Middle frontal gyrus (tissue), 1 donor: ENCODE data around the gene VSNL1.
"Not testable (repeated sequence)": the region's sequence is repeated elsewhere in the genome, so short reads cannot be mapped to it uniquely, and the experiment has no call there.

Source experiments
- DNase-seq: peaks from one replicate; pipeline ENCODE4 v3.0.0-alpha.2; 2015; ENCODE audit warnings: low spot score; ENCODE audit errors: extremely low spot score

Gene VSNL1

DNA sequence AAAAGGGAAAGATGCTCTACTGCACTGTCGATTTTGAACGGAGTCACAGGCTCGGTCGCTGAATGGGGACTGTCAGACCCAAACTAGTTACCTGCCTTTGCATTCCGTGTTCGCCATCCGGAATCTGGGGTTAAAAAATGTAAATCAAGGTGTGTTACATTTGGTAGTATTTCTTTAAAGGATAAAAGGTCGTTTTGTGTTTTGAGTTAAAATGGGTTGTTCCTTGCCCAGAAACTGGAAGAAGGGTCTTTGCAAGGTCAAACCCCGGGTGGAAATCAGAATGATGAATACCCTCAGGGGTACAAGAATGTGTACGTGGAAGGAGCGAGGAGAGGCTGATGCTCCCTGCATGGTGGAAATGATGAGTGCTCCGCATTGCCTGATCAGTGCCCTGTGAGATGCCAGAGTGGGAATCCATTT is 1.0 kb downstream of the VSNL1 start:
- no peak for DNase-seq

- DNase-seq, result no peak
These were observed 2.0 kb downstream of the VSNL1 start for GRCh38 chr2:17542471-17542870.

- DNase-seq, result no peak
These were observed 2.7 kb downstream of the VSNL1 start for GRCh38 chr2:17543131-17543660.

DNA sequence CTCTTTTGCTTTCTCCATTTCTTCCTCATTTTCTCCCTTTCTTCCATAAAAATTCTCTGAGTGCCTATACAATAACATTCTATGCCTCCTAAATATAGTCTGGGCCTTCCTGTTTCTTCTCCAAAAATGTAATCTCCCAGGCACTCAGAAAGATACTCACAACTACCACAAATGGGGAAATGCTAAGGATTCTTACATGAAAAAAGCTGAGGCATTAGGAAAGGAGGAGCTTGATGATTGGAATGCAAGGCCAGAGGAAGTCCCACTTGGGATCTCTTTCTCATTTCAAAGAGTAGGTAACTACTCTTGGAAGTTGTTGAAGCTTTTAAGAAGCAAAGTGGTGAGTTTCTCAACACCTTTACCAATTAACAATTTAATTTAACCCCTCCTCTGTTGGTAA is 3.4 kb downstream of the VSNL1 start:
- DNase-seq, result no peak

DNA sequence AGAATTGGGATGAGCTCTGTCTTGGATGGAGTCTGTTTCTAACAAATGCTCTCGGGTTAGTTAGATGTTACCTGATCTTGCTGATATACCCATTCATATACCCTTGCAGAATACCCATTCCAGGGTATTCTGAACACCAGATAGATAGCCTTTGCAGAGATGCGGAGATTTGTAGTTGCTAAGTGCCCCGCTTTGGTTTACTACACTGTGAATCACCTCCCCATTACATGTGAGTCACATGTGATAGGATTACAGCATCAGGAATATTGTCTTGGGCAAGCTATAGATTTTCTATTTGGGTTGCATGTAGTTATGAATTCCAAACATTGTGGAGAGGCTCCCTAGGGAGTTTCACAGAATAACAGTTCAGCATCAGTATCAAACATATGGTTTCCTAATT is 3.8 kb downstream of the VSNL1 start:
- no peak for DNase-seq

- DNase-seq, result no peak
These were observed 5.5 kb downstream of the VSNL1 start for GRCh38 chr2:17545680-17546613.

DNA sequence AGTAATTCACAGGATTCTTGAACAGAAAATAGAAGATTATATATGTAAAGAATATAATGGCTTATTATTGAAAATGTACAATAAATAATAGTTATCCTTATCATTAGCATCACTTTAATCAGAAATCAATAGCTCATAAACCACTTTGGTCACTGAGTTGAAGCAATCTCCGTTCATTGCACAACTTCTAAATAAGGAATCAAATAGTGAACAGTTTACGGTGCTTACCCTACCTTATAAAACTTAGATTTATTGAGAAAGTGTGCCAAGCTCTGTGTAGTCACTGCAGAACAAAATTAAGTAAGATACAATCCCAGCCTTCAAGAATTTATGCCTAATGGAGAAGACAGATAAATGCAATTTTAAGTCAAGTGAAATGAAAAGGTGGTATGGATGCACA is 6.7 kb downstream of the VSNL1 start:
- DNase-seq, result no peak

GRCh38 chr2:17547737-17548136 is 7.2 kb downstream of the VSNL1 start:
- no peak for DNase-seq

DNA sequence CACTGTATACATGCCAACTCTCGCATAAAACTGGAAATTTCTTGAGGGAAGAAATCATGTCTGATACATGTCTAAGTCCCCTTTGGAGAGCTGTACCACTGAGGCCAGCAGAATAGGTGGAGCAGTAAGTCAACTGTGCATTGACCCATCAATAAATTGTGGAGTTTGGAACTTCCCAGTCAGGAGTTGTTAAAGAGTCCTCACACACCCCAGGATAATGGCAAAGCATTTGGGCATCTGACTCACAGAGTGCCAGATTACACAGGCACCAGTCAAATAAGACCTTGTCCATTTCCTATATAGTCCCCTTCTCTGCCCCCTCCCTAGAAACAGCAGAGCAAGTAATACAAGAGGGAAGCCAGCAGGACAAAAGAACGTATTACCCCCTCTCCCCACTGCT is 10.4 kb downstream of the VSNL1 start:
- no peak for DNase-seq

- DNase-seq, result no peak
These were observed 14.7 kb downstream of the VSNL1 start for GRCh38 chr2:17555150-17555549.

DNA sequence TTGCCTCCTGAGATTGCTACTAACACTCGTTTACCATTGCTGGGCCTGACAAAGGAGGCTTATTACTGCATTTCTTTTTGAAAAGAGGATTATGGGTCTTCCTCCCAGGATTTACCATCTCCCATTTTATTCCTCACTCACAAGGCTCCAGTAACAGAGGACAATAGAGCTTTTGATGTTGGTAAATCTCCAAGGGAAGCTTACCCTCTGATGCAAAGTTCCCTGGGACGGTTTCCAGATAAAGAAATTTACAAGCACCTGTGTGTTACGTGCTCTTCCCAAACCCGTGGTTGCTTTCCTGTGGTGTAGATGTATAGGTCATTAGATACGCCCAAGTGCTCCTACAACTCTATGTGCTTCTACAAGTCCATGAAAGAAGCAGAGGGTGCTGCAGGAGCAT is 17.1 kb downstream of the VSNL1 start:
- no peak for DNase-seq

DNA sequence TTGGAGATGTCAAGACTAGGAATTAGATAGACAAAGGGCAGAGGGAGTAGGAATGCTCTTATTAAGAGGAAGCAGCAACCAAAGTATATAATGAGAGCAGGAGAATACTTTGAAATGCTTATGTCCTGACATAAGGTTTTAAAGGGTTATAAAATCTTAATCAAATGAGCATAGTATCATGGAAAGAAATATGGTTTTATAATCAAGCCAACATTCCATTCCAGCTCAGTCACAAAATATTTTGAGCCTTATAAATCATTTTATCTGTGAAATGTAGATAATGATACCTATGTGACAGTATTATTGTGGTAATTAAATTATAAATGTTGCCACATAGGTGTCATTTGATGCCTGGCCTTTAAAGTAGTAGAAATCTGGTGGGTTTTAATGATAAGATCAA is 17.6 kb downstream of the VSNL1 start:
- DNase-seq, result no peak

DNA sequence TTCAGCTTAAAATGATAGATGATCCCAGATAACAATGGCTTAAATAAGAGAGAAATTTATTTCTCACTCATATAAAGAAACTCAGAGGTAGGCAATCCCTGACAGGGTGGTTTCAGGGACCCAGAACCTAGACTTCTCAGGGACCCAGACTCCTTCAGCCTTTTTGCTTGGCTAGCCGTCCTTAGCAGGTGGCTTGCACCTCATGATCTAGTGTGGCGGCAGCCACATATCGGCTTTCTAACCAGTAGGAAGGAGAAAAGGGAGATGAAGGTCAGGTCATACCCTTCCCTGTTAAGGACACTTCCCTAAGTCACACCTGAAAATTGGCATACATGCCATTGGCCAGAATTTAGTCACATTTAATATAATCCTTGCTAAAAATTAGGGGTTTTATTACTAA is 18.4 kb downstream of the VSNL1 start:
- no peak for DNase-seq

DNA sequence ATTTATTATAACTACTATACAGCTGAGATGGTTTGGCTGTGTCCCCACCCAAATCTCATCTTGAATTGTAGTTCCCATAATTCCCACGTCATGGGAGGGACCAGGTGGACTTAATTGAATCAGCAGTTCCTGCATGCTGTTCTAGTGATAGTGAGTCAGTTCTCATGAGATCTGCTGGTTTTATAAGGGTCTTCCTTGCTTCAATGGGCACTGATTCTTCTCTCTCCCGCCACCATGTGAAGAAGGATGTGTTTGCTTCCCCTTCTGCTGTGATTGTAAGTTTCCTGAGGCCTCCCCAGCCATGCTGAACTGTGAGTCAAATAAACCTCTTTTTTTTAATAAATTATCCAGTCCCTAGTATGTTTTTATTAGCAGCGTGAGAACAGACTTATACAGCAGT is 25.2 kb downstream of the VSNL1 start:
- DNase-seq, result not testable (repeated sequence)

DNA sequence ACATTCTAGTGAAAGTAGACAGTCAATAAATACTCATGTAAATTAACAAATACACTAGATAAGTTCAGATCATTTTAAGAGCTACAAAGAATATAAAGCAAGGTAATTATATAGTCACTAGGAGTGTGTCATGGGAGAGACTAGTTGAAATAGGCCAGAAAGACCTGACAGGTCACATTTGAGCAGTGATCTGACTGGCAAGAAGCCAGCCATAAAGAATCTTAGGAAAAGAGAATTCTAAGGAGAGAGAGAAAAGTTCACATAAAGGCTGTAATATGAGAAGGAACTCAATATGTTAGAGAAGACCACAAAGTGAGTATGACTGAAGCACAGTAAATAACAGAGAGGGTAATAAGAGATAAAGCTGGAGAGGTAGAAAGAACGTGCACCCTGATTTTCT is 31.2 kb downstream of the VSNL1 start:
- DNase-seq, result no peak

DNA sequence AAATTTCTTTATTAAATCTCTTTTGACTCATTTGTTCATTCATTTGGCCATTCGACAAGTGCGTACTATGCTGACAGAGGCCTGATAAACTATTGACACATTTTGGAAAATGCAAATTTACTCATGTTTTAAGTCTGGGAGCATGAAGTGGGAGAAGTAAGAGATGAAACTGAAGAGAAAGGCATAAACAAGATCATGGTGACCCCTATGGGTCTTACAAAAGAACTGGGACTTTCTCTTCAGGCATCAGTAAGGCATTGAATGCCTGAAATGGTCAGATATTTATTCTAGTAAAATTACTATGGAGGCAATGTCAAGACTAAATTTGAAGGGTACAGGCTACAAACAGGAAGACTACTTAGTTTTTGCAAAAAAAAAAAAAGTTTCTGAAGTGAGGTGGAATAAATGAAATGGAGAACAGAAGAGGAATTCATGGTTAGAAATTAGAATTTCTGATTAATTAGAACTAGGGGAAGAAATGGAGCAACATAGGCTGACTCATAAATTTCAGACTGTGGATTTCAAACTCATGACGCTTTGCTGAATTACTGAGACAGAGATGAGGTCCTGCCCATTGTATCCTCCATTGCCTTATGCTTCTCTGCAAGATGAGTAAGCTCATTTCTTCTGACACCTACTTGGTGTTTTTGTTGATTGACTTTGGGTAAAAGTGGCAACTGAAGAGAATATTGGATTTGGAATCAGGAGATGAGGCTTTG is 32.7 kb downstream of the VSNL1 start:
- DNase-seq, result no peak

DNA sequence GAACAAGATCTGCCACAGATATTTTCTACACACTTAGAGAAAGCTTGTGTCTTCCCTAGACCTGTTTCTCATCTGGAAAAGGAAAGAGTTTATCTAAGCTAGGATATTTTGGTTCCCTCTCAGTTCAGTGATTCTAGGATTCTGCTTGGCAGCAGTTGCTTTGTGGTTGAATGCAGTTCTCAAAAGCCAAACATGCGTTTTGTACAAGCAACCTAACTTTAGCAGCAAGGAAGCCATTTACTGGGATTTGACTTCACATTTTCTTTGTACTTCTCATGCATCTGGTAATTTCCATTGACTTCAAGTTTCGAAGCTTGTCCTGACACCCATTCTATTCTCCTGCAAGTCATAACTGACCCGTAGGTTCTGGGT is 33.3 kb downstream of the VSNL1 start:
- no peak for DNase-seq

GRCh38 chr2:17574406-17575073 is 34.0 kb downstream of the VSNL1 start:
- no peak for DNase-seq

GRCh38 chr2:17576802-17577201 is 36.3 kb downstream of the VSNL1 start:
- no peak for DNase-seq

- no peak for DNase-seq
These were observed 38.0 kb downstream of the VSNL1 start for GRCh38 chr2:17578466-17578928.

- DNase-seq, result no peak
These were observed 39.3 kb downstream of the VSNL1 start for GRCh38 chr2:17579605-17580318.
